ENCODE measurements around the gene HELZ.
"Not testable (repeated sequence)": the region's sequence is repeated elsewhere in the genome, so short reads cannot be mapped to it uniquely, and the experiment has no call there.

HELZ gene

GRCh38 chr17:67111808-67112207 lies 133.2 kb downstream of the HELZ start:
- no peak for DNase-seq

GRCh38 chr17:67111327-67111726 lies 133.7 kb downstream of the HELZ start:
- no peak for DNase-seq

GRCh38 chr17:67110619-67111018 lies 134.4 kb downstream of the HELZ start:
- no peak for DNase-seq

- no peak for DNase-seq
These were observed 135.9 kb downstream of the HELZ start for GRCh38 chr17:67109111-67109510.

- no peak for DNase-seq
These were observed 136.9 kb downstream of the HELZ start for GRCh38 chr17:67107811-67108775.

GRCh38 chr17:67107171-67107570 lies 137.8 kb downstream of the HELZ start:
- no peak for DNase-seq

GRCh38 chr17:67105213-67105612 lies 139.8 kb downstream of the HELZ start:
- DNase-seq: no peak

- DNase-seq: not testable (repeated sequence)
These were observed 140.4 kb downstream of the HELZ start for GRCh38 chr17:67104641-67105040.

GRCh38 chr17:67098006-67098405 lies 147.0 kb downstream of the HELZ start:
- no peak for DNase-seq

- DNase-seq: no peak
These were observed 148.4 kb downstream of the HELZ start for GRCh38 chr17:67096609-67097008.

- no peak for DNase-seq
These were observed 149.2 kb downstream of the HELZ start for GRCh38 chr17:67095803-67096202.

GRCh38 chr17:67095291-67095690 lies 149.7 kb downstream of the HELZ start:
- DNase-seq: not testable (repeated sequence)

GRCh38 chr17:67093348-67093747 lies 151.6 kb downstream of the HELZ start:
- DNase-seq: no peak

GRCh38 chr17:67092710-67093109 lies 152.3 kb downstream of the HELZ start:
- DNase-seq: not testable (repeated sequence)

GRCh38 chr17:67092291-67092690 lies 152.7 kb downstream of the HELZ start:
- no peak for DNase-seq

GRCh38 chr17:67090341-67090740 lies 154.7 kb downstream of the HELZ start:
- no peak for DNase-seq

- DNase-seq: no peak
These were observed 156.4 kb downstream of the HELZ start for GRCh38 chr17:67088639-67089038.

- no peak for DNase-seq
These were observed 159.6 kb downstream of the HELZ start for GRCh38 chr17:67085406-67085805.

- no peak for DNase-seq
These were observed 162.9 kb downstream of the HELZ start for GRCh38 chr17:67082107-67082506.

- DNase-seq: no peak
These were observed 164.2 kb downstream of the HELZ start for GRCh38 chr17:67080804-67081203.

GRCh38 chr17:67079491-67079890 lies 165.5 kb downstream of the HELZ start:
- DNase-seq: no peak

- DNase-seq: no peak
These were observed 166.7 kb downstream of the HELZ start for GRCh38 chr17:67078292-67078691.

- DNase-seq: no peak
These were observed 168.7 kb downstream of the HELZ start for GRCh38 chr17:67076290-67076689.

- DNase-seq: no peak
These were observed 170.2 kb downstream of the HELZ start for GRCh38 chr17:67074781-67075180.

- DNase-seq: no peak
These were observed 172.1 kb downstream of the HELZ start for GRCh38 chr17:67072885-67073284.
